ENCODE results near the gene TNKS2. TPM values are rescaled to one million over a fixed set of nuclear protein-coding genes. Genes with fewer than 3 reads are reported as not detected.

Gene TNKS2
- total RNA-seq, 3 donors from 2014 or later (not counting 1 experiment from before 2014, with no cell fraction given), result 47.0 to 50.9 (median 47.9) TPM

- peaks cover 2% of the 10 kb centered on the region for H3K36me3 ChIP-seq (ENCODE audit: control insufficient read depth, insufficient read depth, low read length)
- DNase-seq, result peak in 1 of 2 donors; percentile 77
- H3K27me3 ChIP-seq (ENCODE audit: control insufficient read depth, insufficient read depth, low read length), result no peaks in the 10 kb centered on the region
- intact Hi-C loops (cut with micrococcal nuclease), result loop anchor here (2.0 to 10.0 kb wide), 2 partner anchors 498 to 580 kb away; partner anchors contain the start of genes CPEB3 and MARCHF5
- no peaks in the 10 kb centered on the region for H3K9me3 ChIP-seq (ENCODE audit: control insufficient read depth, insufficient read depth, low read length)
- peaks cover 53 to 58% of the 10 kb centered on the region in 2 donors for H3K4me1 Mint-ChIP-seq
- peak overlapping the region; percentile 89 for H3K27ac ChIP-seq (ENCODE audit: low read length)
- peak; percentile 20 to 42 (median 42) for ATAC-seq
- no peaks in the 10 kb centered on the region for H3K9me3 Mint-ChIP-seq
- no peaks in the 10 kb centered on the region for H3K36me3 Mint-ChIP-seq
- peaks cover 3 to 5% of the 10 kb centered on the region in 2 donors for H3K27me3 Mint-ChIP-seq (ENCODE audit: low read depth in 2 of 2)
- peaks cover 5% of the 10 kb centered on the region for H3K4me1 ChIP-seq (ENCODE audit: control insufficient read depth, insufficient read depth, low read length)
- TF ChIP-seq CTCF (IDR thresholded peaks at IDR 0.05), result no peak
- WGBS (ENCODE audit: insufficient coverage), result 0% methylated on average over 10 of the region's 11 CpGs
- peak overlapping the region; percentile 45 for H3K4me3 ChIP-seq (ENCODE audit: low read length)
- peak overlapping the region; percentile 97 for H3K27ac Mint-ChIP-seq
- peak overlapping the region; percentile 97 for H3K4me3 Mint-ChIP-seq
These were observed 1.7 kb upstream of the TNKS2 start for GRCh38 chr10:91796331-91797047.

- Histone ChIP-seq H3K4me1 (ENCODE audit: control insufficient read depth, insufficient read depth, low read length) (peaks cover 5% of the 10 kb centered on the region), H3K36me3 (ENCODE audit: control insufficient read depth, insufficient read depth, low read length) (peaks cover 2% of the 10 kb centered on the region), H3K27ac (ENCODE audit: low read length) (peak overlapping the region; percentile 89), H3K27me3 (ENCODE audit: control insufficient read depth, insufficient read depth, low read length) (no peaks in the 10 kb centered on the region), H3K9me3 (ENCODE audit: control insufficient read depth, insufficient read depth, low read length) (no peaks in the 10 kb centered on the region), H3K4me3 (ENCODE audit: low read length) (peak overlapping the region; percentile 84)
- peak overlapping the region; percentile 97 for H3K27ac Mint-ChIP-seq
- no peak for TF ChIP-seq CTCF (IDR thresholded peaks at IDR 0.05)
- no peaks in the 10 kb centered on the region for H3K27me3 Mint-ChIP-seq (ENCODE audit: low read depth in 2 of 2)
- H3K4me1 Mint-ChIP-seq, result peaks cover 60 to 65% of the 10 kb centered on the region in 2 donors
- H3K9me3 Mint-ChIP-seq, result no peaks in the 10 kb centered on the region
- ATAC-seq (no peak), DNase-seq (peak in 1 of 2 donors; percentile 17)
- H3K4me3 Mint-ChIP-seq, result peak overlapping the region; percentile 97
- WGBS (ENCODE audit: insufficient coverage), result 100% methylated on average over 1 of the region's 3 CpGs
- intact Hi-C loops (cut with micrococcal nuclease), result loop anchor here (2.0 to 10.0 kb wide), 2 partner anchors 498 to 580 kb away; partner anchors contain the start of genes CPEB3 and MARCHF5
- H3K36me3 Mint-ChIP-seq, result no peaks in the 10 kb centered on the region
These were observed 1.1 kb upstream of the TNKS2 start for GRCh38 chr10:91797048-91797690.

GRCh38 chr10:91798649-91799611 is 704 bp downstream of the TNKS2 start:
- under 1% methylated on average over 51 of the region's 54 CpGs for WGBS (ENCODE audit: insufficient coverage)
- Histone ChIP-seq H3K4me3 (ENCODE audit: low read length) (peak overlapping the region; percentile 95), H3K27me3 (ENCODE audit: control insufficient read depth, insufficient read depth, low read length) (no peaks in the 10 kb centered on the region), H3K27ac (ENCODE audit: low read length) (peak overlapping the region; percentile 93), H3K36me3 (ENCODE audit: control insufficient read depth, insufficient read depth, low read length) (peaks cover 2% of the 10 kb centered on the region), H3K9me3 (ENCODE audit: control insufficient read depth, insufficient read depth, low read length) (no peaks in the 10 kb centered on the region), H3K4me1 (ENCODE audit: control insufficient read depth, insufficient read depth, low read length) (peaks cover 10% of the 10 kb centered on the region)
- ATAC-seq, result peak; percentile 43 to 61 (median 55)
- Mint-ChIP-seq H3K9me3 (no peaks in the 10 kb centered on the region), H3K27me3 (ENCODE audit: low read depth in 2 of 2) (no peaks in the 10 kb centered on the region), H3K4me1 (peaks cover 74 to 77% of the 10 kb centered on the region in 2 donors), H3K27ac (peak overlapping the region; percentile 97), H3K4me3 (peak overlapping the region; percentile 97), H3K36me3 (no peaks in the 10 kb centered on the region)
- peak in 1 of 2 donors; percentile 79 for DNase-seq
- intact Hi-C loops (cut with micrococcal nuclease), result loop anchor here (2.0 to 10.0 kb wide), 2 partner anchors 110 to 496 kb away; partner anchors contain the start of genes CPEB3, FGFBP3 and MARCHF5
- no peak for TF ChIP-seq CTCF (IDR thresholded peaks at IDR 0.05)
